Loucy (cell line): ENCODE data around the gene LYPD3.

Experiments
- H2AFZ ChIP-seq: fragments of 200-600 bp; sonication (generic); 2 replicates; pipeline ENCODE4 v1.6.0; 2016; ENCODE audit warnings: antibody characterized with exemption, mild to moderate bottlenecking, low read length, moderate library complexity
- H3F3A ChIP-seq: fragments of 200-600 bp; 2 replicates; pipeline ENCODE4 v1.6.0; 2016; ENCODE audit warnings: antibody characterized with exemption, low read depth, mild to moderate bottlenecking
- H3K27me3 ChIP-seq: fragments of 200-600 bp; sonication (generic); 2 replicates; pipeline ENCODE4 v1.6.1; 2014; ENCODE audit warnings: low read length, mild to moderate bottlenecking; ENCODE audit not compliant: insufficient read depth, poor library complexity, severe bottlenecking
- H3K36me3 ChIP-seq: fragments of 200-600 bp; sonication (generic); 2 replicates; pipeline ENCODE4 v1.6.1; 2016; ENCODE audit warnings: low read length; ENCODE audit not compliant: insufficient read depth
- H3K4me1 ChIP-seq: fragments of 200-600 bp; sonication (generic); 2 replicates; pipeline ENCODE4 v1.5.1; 2014; ENCODE audit warnings: low read length, mild to moderate bottlenecking; ENCODE audit not compliant: insufficient read depth, poor library complexity, severe bottlenecking
- H3K4me2 ChIP-seq: fragments of 200-600 bp; sonication (generic); 2 replicates; pipeline ENCODE4 v1.6.0; 2014; ENCODE audit warnings: antibody characterized with exemption, low read length, low read depth, mild to moderate bottlenecking; ENCODE audit not compliant: poor library complexity, severe bottlenecking
- H3K4me3 ChIP-seq: fragments of 200-600 bp; sonication (generic); 2 replicates; pipeline ENCODE4 v1.5.1; 2014; ENCODE audit warnings: low read length, mild to moderate bottlenecking, mixed read lengths; ENCODE audit not compliant: poor library complexity, severe bottlenecking
- H3K79me2 ChIP-seq: fragments of 200-600 bp; sonication (generic); 2 replicates; pipeline ENCODE4 v1.6.1; 2014; ENCODE audit warnings: low read length; ENCODE audit not compliant: insufficient read depth
- H3K9ac ChIP-seq: fragments of 200-600 bp; sonication (generic); 2 replicates; pipeline ENCODE4 v1.6.0; 2014; ENCODE audit warnings: mild to moderate bottlenecking, low read depth, low read length, moderate library complexity; ENCODE audit not compliant: poor library complexity, severe bottlenecking
- H3K9me2 ChIP-seq: fragments of 200-600 bp; sonication (generic); replicated peaks from 2 replicates; pipeline ENCODE4 v1.6.1; 2016; ENCODE audit warnings: low read depth, low read length, mixed read lengths
- H3K9me3 ChIP-seq: fragments of 200-600 bp; sonication (generic); 2 replicates; pipeline ENCODE4 v1.6.1; 2014; ENCODE audit warnings: mild to moderate bottlenecking, antibody characterized with exemption, low read length, low read depth; ENCODE audit not compliant: insufficient read depth
- H4K20me1 ChIP-seq: fragments of 200-600 bp; sonication (generic); 2 replicates; pipeline ENCODE4 v1.6.0; 2014; ENCODE audit warnings: antibody characterized with exemption, low read length, mild to moderate bottlenecking; ENCODE audit not compliant: insufficient read depth, poor library complexity, severe bottlenecking
- CTCF ChIP-seq: fragments of 200-600 bp; sonication (generic); conservative IDR thresholded peaks from 2 replicates; pipeline ENCODE4 v1.5.1; 2014; ENCODE audit warnings: mild to moderate bottlenecking, antibody characterized with exemption, low read length
- EZH2phosphoT487 ChIP-seq: fragments of 200-600 bp; IDR thresholded peaks from 2 replicates; pipeline ENCODE4 v1.6.1; 2018; ENCODE audit warnings: antibody characterized with exemption, mild to moderate bottlenecking, moderate library complexity, borderline replicate concordance

Gene LYPD3

GRCh38 chr19:43467276-43467675, 1.9 kb upstream of the LYPD3 start:
- Histone ChIP-seq H3K27me3 (no peaks in the 10 kb centered on the region), H3K36me3 (no peaks in the 10 kb centered on the region), H3K4me3 (no peak overlapping the region), H3K79me2 (no peaks in the 10 kb centered on the region), H3F3A (no peaks in the 10 kb centered on the region), H3K9me3 (no peaks in the 10 kb centered on the region), H3K9ac (no peak overlapping the region), H3K4me1 (peaks cover 13% of the 10 kb centered on the region), H3K9me2 (no peaks in the 10 kb centered on the region), H3K4me2 (no peak overlapping the region), H2AFZ (no peak overlapping the region), H4K20me1 (no peaks in the 10 kb centered on the region)
- no peak for TF ChIP-seq EZH2phosphoT487
- TF ChIP-seq CTCF, result no peak

DNA sequence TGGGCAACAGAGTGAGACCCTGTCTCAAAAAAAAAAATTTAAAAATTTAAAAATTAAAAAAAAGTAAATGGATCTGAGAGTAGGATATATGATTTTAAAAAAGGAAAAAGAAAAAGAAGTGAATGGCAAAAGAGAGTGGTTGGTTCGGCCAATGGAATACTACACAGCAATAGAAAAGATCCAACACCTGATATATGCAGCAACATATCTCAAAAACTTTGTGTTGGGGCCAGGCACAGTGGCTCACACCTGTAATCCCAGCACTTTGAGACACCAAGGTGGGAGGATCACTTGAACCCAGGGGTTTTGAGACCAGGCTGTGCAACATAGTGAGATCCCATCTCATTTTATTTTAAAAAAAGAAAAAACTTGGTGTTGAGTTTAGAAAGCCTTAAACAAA, 1.4 kb upstream of the LYPD3 start:
- Histone ChIP-seq H3K36me3 (no peaks in the 10 kb centered on the region), H3K4me3 (no peak overlapping the region), H3K27me3 (no peaks in the 10 kb centered on the region), H3K9ac (no peak overlapping the region), H3K4me2 (no peak overlapping the region), H3K9me3 (no peaks in the 10 kb centered on the region), H3K9me2 (no peaks in the 10 kb centered on the region), H3K4me1 (peaks cover 13% of the 10 kb centered on the region), H3K79me2 (no peaks in the 10 kb centered on the region), H4K20me1 (no peaks in the 10 kb centered on the region), H2AFZ (no peak overlapping the region), H3F3A (no peaks in the 10 kb centered on the region)
- no peak for TF ChIP-seq CTCF
- no peak for TF ChIP-seq EZH2phosphoT487

- H2AFZ ChIP-seq, result peak overlapping the region; percentile 96
- TF ChIP-seq EZH2phosphoT487, result no peak
- no peak for TF ChIP-seq CTCF
- peak overlapping the region; percentile 75 for H3K4me2 ChIP-seq
- no peaks in the 10 kb centered on the region for H3K79me2 ChIP-seq
- peak overlapping the region; percentile 82 for H3K4me3 ChIP-seq
- no peaks in the 10 kb centered on the region for H3F3A ChIP-seq
- H3K9ac ChIP-seq, result peak overlapping the region; percentile 28
- H3K9me3 ChIP-seq, result no peaks in the 10 kb centered on the region
- no peaks in the 10 kb centered on the region for H3K9me2 ChIP-seq
- no peaks in the 10 kb centered on the region for H4K20me1 ChIP-seq
- peaks cover 10% of the 10 kb centered on the region for H3K4me1 ChIP-seq
- no peaks in the 10 kb centered on the region for H3K36me3 ChIP-seq
- H3K27me3 ChIP-seq, result no peaks in the 10 kb centered on the region
Measured at GRCh38 chr19:43464134-43464775, 1.2 kb downstream of the LYPD3 start.
